Measurements from ENCODE around the gene DDHD1. TPM values are rescaled to one million over a fixed set of nuclear protein-coding genes. Genes with fewer than 3 reads are reported as not detected.

The DDHD1 gene
- 15.6 and 19.1 TPM in 2 replicates for total RNA-seq

GRCh38 chr14:53152887-53153701 lies at the start of gene DDHD1:
DDHD1 (minus strand) TSS chr14:53153323; CDS start chr14:53153098, 225 bp downstream.

Other genes starting within 250 kb of the DDHD1 start
- 153 and 174 TPM in 2 replicates for gene FERMT2, start 202.3 kb downstream of the DDHD1 start, total RNA-seq

Data from smooth muscle cell of the pulmonary artery (primary cell).